H1 (cell line): ENCODE results near the gene DIP2C. TPM values are rescaled to one million over a fixed set of nuclear protein-coding genes. Genes with fewer than 3 reads are reported as not detected.

ENCODE experiments used
- CTCF ChIA-PET: fragments of 300-600 bp; sonication (Branson Sonifier 250); formaldehyde crosslinking; loops from one replicate; lab custom pipeline; 2021; ENCODE audit not compliant: partially characterized antibody; lab: Charles Lee
- POLR2A ChIA-PET: fragments of 300-600 bp; sonication (Branson Sonifier 250); formaldehyde crosslinking; loops from one replicate; lab custom pipeline; 2021; ENCODE audit warnings: inconsistent platforms; ENCODE audit not compliant: partially characterized antibody; lab: Charles Lee
- DNase-seq, 2 experiments: peaks; one replicate each; pipeline versions ENCODE4 v3.0.0 to v3.0.0-alpha.2; 2010 to 2022; ENCODE audit warnings: low spot score in 2 of 2, low read depth in 1 of 2, mixed read lengths in 1 of 2
- FAIRE-seq: peaks from 2 replicates; lab custom pipeline; 2011; peaks lifted over from hg19 to GRCh38; lab: Jason Lieb, UNC
- H2AFZ ChIP-seq: 2 replicates; pipeline ENCODE4 v1.8.1; 2012; ENCODE audit warnings: low read length, inconsistent platforms
- H2AK5ac ChIP-seq: 2 replicates; pipeline ENCODE4 v1.6.1; 2013; ENCODE audit warnings: low read depth, low read length
- H2BK120ac ChIP-seq: replicated peaks from 2 replicates; pipeline ENCODE3; 2013; ENCODE audit warnings: low read depth, low read length, inconsistent platforms
- H2BK12ac ChIP-seq: 2 replicates; pipeline ENCODE4 v1.6.1; 2013; ENCODE audit warnings: low read depth, low read length
- H2BK15ac ChIP-seq: 2 replicates; pipeline ENCODE4 v1.6.1; 2013; ENCODE audit warnings: low read length
- H2BK20ac ChIP-seq: 2 replicates; pipeline ENCODE4 v1.6.1; 2013; ENCODE audit warnings: low read length
- H2BK5ac ChIP-seq: 2 replicates; pipeline ENCODE4 v1.6.1; 2013; ENCODE audit warnings: low read depth, low read length
- H3K14ac ChIP-seq: 2 replicates; pipeline ENCODE4 v1.6.1; 2013; ENCODE audit warnings: inconsistent platforms; ENCODE audit not compliant: insufficient read length
- H3K18ac ChIP-seq: 2 replicates; pipeline ENCODE4 v1.6.1; 2013; ENCODE audit warnings: low read length; ENCODE audit errors: extremely low read depth
- H3K23ac ChIP-seq: 2 replicates; pipeline ENCODE4 v1.6.1; 2013; ENCODE audit warnings: inconsistent platforms; ENCODE audit not compliant: insufficient read length
- H3K23me2 ChIP-seq: 2 replicates; pipeline ENCODE4 v1.6.1; 2013; ENCODE audit warnings: low read depth, low read length
- H3K27ac ChIP-seq: 2 replicates; pipeline ENCODE4 v1.6.1; 2011; ENCODE audit warnings: low read depth, low read length, inconsistent platforms
- H3K27me3 ChIP-seq, 4 experiments: replicated peaks in 1 of 4; 1 replicate in 1 of 4; 2 replicates in 3 of 4; pipeline versions ENCODE4 v1.6.1 to v1.8.1; 2011 to 2013; ENCODE audit warnings: low read length in 3 of 4, mild to moderate bottlenecking in 3 of 4, inconsistent platforms in 2 of 4, mixed read lengths in 2 of 4, moderate library complexity in 1 of 4; ENCODE audit not compliant: control insufficient read depth in 3 of 4, insufficient read depth in 3 of 4; ENCODE audit errors: extremely low read depth in 1 of 4
- H3K36me3 ChIP-seq, 4 experiments: 2 replicates each; pipeline versions ENCODE4 v1.6.1 to v1.8.1; 2011 to 2013; ENCODE audit warnings: mild to moderate bottlenecking in 4 of 4, low read length in 3 of 4, moderate library complexity in 2 of 4, control low read depth in 1 of 4, inconsistent platforms in 1 of 4; ENCODE audit not compliant: insufficient read depth in 4 of 4, control insufficient read depth in 2 of 4
- H3K4ac ChIP-seq: replicated peaks from 2 replicates; pipeline ENCODE3; 2013; ENCODE audit warnings: low read length, low read depth, mixed read lengths, inconsistent platforms; ENCODE audit not compliant: insufficient read length
- H3K4me1 ChIP-seq, 4 experiments: replicated peaks in 1 of 4; 1 replicate in 1 of 4; 2 replicates in 3 of 4; pipeline versions ENCODE4 v1.6.1 to v1.8.1; 2011 to 2013; ENCODE audit warnings: low read length in 3 of 4, inconsistent platforms in 2 of 4, mixed read lengths in 1 of 4; ENCODE audit not compliant: insufficient read depth in 4 of 4, control insufficient read depth in 3 of 4
- H3K4me2 ChIP-seq, 2 experiments: 2 replicates each; pipeline versions ENCODE4 v1.6.1 to v1.8.1; 2011 to 2013; ENCODE audit warnings: low read depth in 2 of 2, low read length in 2 of 2, control low read depth in 1 of 2, inconsistent platforms in 1 of 2, mild to moderate bottlenecking in 1 of 2; ENCODE audit not compliant: insufficient read depth in 1 of 2
- H3K4me3 ChIP-seq, 4 experiments: fragments of 200-600, 300-600 bp in 1 of 4; sonication (generic), shearing (Covaris generic), sonication (Bioruptor Twin) in 1 of 4; 2 replicates each; pipeline versions ENCODE4 v1.5.1 to v1.8.1; 2011 to 2016; ENCODE audit warnings: low read length in 4 of 4, low read depth in 3 of 4, control low read depth in 2 of 4, inconsistent platforms in 2 of 4, mild to moderate bottlenecking in 2 of 4, mixed read lengths in 1 of 4, moderate library complexity in 1 of 4; ENCODE audit not compliant: insufficient read depth in 2 of 4; ENCODE audit errors: extremely low read depth in 1 of 4
- H3K56ac ChIP-seq: replicated peaks from 2 replicates; pipeline ENCODE3; 2013; ENCODE audit warnings: low read depth, mild to moderate bottlenecking, mixed read lengths, low read length, inconsistent platforms; ENCODE audit not compliant: insufficient read length
- H3K79me1 ChIP-seq: 2 replicates; pipeline ENCODE4 v1.6.1; 2013; ENCODE audit warnings: low read depth, low read length, control low read depth
- H3K79me2 ChIP-seq, 2 experiments: 2 replicates each; pipeline versions ENCODE4 v1.6.1 to v1.8.1; 2012 to 2013; ENCODE audit warnings: low read length in 2 of 2, mild to moderate bottlenecking in 2 of 2, inconsistent platforms in 1 of 2; ENCODE audit not compliant: insufficient read depth in 2 of 2, control insufficient read depth in 1 of 2
- H3K9ac ChIP-seq, 4 experiments: replicated peaks in 1 of 4; 1 replicate in 1 of 4; 2 replicates in 3 of 4; pipeline versions ENCODE4 v1.6.1 to v1.8.1; 2011 to 2013; ENCODE audit warnings: low read depth in 3 of 4, low read length in 3 of 4, control low read depth in 2 of 4, mild to moderate bottlenecking in 2 of 4, moderate library complexity in 2 of 4, inconsistent platforms in 1 of 4; ENCODE audit errors: extremely low read depth in 1 of 4
- H3K9me3 ChIP-seq, 2 experiments: 2 replicates each; pipeline versions ENCODE4 v1.6.1 to v1.8.1; 2012 to 2013; ENCODE audit warnings: mild to moderate bottlenecking in 2 of 2, moderate library complexity in 2 of 2, control low read depth in 1 of 2, inconsistent platforms in 1 of 2, low read depth in 1 of 2, low read length in 1 of 2, mixed read lengths in 1 of 2; ENCODE audit not compliant: insufficient read depth in 2 of 2
- H4K20me1 ChIP-seq, 2 experiments: replicated peaks in 1 of 2; 2 replicates each; pipeline versions ENCODE3 to v1.8.1; 2011 to 2013; ENCODE audit warnings: inconsistent platforms in 2 of 2, low read length in 2 of 2, mild to moderate bottlenecking in 1 of 2; ENCODE audit not compliant: insufficient read depth in 2 of 2, control insufficient read depth in 1 of 2
- H4K5ac ChIP-seq: 2 replicates; pipeline ENCODE4 v1.6.1; 2013; ENCODE audit warnings: low read length, low read depth, mixed read lengths, inconsistent platforms; ENCODE audit not compliant: insufficient read length
- H4K8ac ChIP-seq: 2 replicates; pipeline ENCODE4 v1.8.0; 2013; ENCODE audit warnings: mild to moderate bottlenecking, moderate library complexity, low read length, inconsistent platforms; ENCODE audit not compliant: insufficient read depth; ENCODE audit errors: extremely low read depth
- H4K91ac ChIP-seq: replicated peaks from 2 replicates; pipeline ENCODE3; 2013; ENCODE audit warnings: low read length, mixed read lengths, inconsistent platforms; ENCODE audit not compliant: insufficient read length
- BRCA1 ChIP-seq: IDR thresholded peaks from 2 replicates; pipeline ENCODE4 v1.6.1; 2012; ENCODE audit warnings: low read depth, low read length, improper control_type of control experiment
- CBX8 ChIP-seq: fragments of 300-800, 300-1000 bp; sonication (generic); IDR thresholded peaks from 2 replicates; pipeline ENCODE4 v1.7.1; 2016; ENCODE audit warnings: low read depth, low read length, borderline replicate concordance
- CTBP2 ChIP-seq: IDR thresholded peaks from 2 replicates; pipeline ENCODE4 v1.7.0; 2011; ENCODE audit warnings: borderline replicate concordance, mild to moderate bottlenecking, moderate library complexity, mixed read lengths, low read length; ENCODE audit not compliant: insufficient read depth, insufficient read length
- WGBS, 2 experiments: shearing (Covaris generic) in 1 of 2; methylation state at CpG; one replicate each; pipeline versions ENCODE4 v1.1.6 to v1.1.7; 2013 to 2015; ENCODE audit warnings: low lambda C conversion rate in 2 of 2, mixed read lengths in 2 of 2, inconsistent platforms in 1 of 2, low coverage in 1 of 2, missing lambda C conversion rate in 1 of 2; ENCODE audit not compliant: insufficient replicate concordance in 2 of 2, insufficient coverage in 1 of 2, insufficient read length in 1 of 2; ENCODE audit errors: extremely low coverage in 1 of 2, missing lambda C conversion rate in 1 of 2; 5-methylcytosine and 5-hydroxymethylcytosine counted together
- polyA plus RNA-seq, 7 experiments: library from polyadenylated mRNA; depleted of rRNA in 3 of 7; stranded (reverse) in 5 of 7; unstranded in 2 of 7; fragments of >200 nt in 5 of 7; fragments of 200-250 nt in 2 of 7; gene quantifications; 1 replicate in 5 of 7; 2 replicates in 1 of 7; 4 replicates in 1 of 7; pipeline versions ENCODE4 v1.2.1 to v1.2.3, GENCODE V29; 2011 to 2013; ENCODE audit warnings: missing spikeins in 2 of 7, mixed read lengths in 2 of 7
- total RNA-seq: library from RNA; stranded (reverse); fragmentation: NEBNext Ultra II Directional; extraction: Animal tissue kit (Norgen Biotek cat#: 25700); gene quantifications from 2 replicates; pipeline ENCODE4 v1.2.1, GENCODE V29; 2021
- TF ChIP-seq, protein P1 (sequence below): IDR thresholded peaks from 2 replicates; pipeline ENCODE4 v1.6.1; 2012; ENCODE audit warnings: inconsistent platforms
- TF ChIP-seq, protein P2 (sequence below): IDR thresholded peaks from 2 replicates; pipeline ENCODE4 v1.6.1; 2012; ENCODE audit warnings: inconsistent platforms

The DIP2C gene
- total and polyA plus RNA-seq, 2 of the 8 experiments (the other 6 are each of a cell fraction or from before 2014, with no cell fraction given) = 3.8 to 9.3 TPM

DNA sequence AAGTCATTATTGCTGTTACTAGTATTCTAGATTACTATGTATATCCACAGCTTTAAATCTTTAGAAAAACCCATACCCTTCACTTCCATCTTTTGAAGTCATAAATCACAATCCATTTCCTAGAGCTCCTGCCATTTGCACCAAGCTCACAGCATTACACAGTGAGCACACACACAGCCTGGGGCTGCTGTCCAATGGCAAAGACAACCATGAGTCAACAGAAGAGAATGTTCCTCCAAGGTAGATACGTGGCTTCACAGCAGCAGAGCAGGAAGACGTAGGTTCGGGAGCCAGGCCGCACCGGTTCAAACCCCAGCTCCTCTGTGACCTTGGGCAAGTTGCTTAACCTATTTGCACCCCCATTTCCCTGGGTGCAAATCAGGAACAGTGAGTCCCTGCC is 234.6 kb downstream of the DIP2C start:
- Histone ChIP-seq H3K79me1 (no peaks in the 10 kb centered on the region; the same call in 1 of the 2 replicates), H2BK5ac (no peak overlapping the region), H3K27me3 (no peaks in the 10 kb centered on the region), H3K14ac (no peak overlapping the region), H4K20me1 (peaks cover 0 to 2% of the 10 kb centered on the region in 2 experiments), H3K56ac (no peak overlapping the region), H3K18ac (no peak overlapping the region), H3K79me2 (no peaks in the 10 kb centered on the region), H3K36me3 (no peaks in the 10 kb centered on the region), H4K5ac (no peak overlapping the region), H4K8ac (no peak overlapping the region), H2AK5ac (no peak overlapping the region), H2BK15ac (no peak overlapping the region), H3K23ac (no peak overlapping the region), H2BK20ac (no peak overlapping the region), H4K91ac (no peak overlapping the region), H3K4me2 (no peak overlapping the region), H2BK120ac (no peak overlapping the region), H3K23me2 (no peaks in the 10 kb centered on the region), H3K9ac (no peak overlapping the region), H3K4ac (no peak overlapping the region), H3K4me1 (peaks cover 0 to 2% (median 0%) of the 10 kb centered on the region in 4 experiments; a peak in 1 of 7 replicates), H3K27ac (no peak overlapping the region), H2AFZ (no peak overlapping the region), H3K9me3 (no peaks in the 10 kb centered on the region), H2BK12ac (no peak overlapping the region), H3K4me3 (no peak overlapping the region)
- DNase-seq (no peak), FAIRE-seq (no peak)
- ChIA-PET CTCF (interaction anchor here (0.7 kb wide), 1 partner anchor 331 kb away, joined by 3 read pairs; no protein-coding TSS in a partner anchor), POLR2A (no interaction called here)
- 94% methylated on average over 5 of the region's 5 CpGs; no CpG with 5 or more reads in 1 of the 2 experiments for WGBS, 2 experiments
- TF ChIP-seq, protein P1, sequence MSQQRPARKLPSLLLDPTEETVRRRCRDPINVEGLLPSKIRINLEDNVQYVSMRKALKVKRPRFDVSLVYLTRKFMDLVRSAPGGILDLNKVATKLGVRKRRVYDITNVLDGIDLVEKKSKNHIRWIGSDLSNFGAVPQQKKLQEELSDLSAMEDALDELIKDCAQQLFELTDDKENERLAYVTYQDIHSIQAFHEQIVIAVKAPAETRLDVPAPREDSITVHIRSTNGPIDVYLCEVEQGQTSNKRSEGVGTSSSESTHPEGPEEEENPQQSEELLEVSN = no peak
- TF ChIP-seq, protein P2, sequence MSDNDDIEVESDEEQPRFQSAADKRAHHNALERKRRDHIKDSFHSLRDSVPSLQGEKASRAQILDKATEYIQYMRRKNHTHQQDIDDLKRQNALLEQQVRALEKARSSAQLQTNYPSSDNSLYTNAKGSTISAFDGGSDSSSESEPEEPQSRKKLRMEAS = no peak
- TF ChIP-seq CTBP2 = no peak
- TF ChIP-seq BRCA1 = no peak
- no peak for TF ChIP-seq CBX8
